NCI-H2107 treated with DMSO at 0.1 percent for 48 hours (cell line): ENCODE results near the gene RTN4IP1.

Source experiments
- DNase-seq: peaks from one replicate; lab custom pipeline; 2025; ENCODE audit not compliant: unreplicated experiment; lab: John Stamatoyannopoulos, UW

RTN4IP1 gene

DNA sequence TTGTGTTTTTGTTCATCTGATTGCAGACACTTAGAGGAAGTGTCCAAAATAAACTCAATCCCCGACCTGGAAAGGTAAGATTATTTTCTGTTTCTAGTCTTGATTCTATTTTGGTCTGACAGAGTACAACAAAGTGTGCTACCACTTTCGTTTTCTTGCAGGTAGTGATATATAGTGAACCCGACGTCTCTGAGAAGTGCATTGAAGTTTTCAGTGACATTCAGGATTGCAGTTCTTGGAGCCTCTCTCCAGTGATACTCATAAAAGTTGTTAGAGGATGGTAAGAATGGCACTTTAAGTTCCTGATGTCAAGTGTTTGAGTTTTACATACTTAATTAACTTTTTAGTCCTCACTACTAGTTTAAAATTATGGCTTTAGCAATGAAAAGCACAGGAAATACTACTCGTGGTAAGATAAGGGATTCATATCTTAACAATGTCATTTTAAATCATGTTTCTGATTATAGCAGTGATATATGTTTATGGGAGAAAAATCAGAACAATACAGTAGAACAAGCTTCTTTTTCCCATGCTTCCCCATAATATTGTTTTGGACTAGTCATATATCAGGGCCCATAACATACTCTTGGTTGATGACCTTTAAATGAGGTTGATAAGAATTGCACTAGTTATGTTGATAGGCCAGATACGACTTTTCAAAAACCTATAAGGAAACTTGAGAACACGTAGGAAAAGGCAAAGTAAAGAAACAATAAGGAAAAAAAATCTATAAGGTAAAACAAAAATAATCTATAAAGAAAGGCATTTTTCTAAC, 104.0 kb downstream of the RTN4IP1 start:
- DNase-seq: no peak

DNA sequence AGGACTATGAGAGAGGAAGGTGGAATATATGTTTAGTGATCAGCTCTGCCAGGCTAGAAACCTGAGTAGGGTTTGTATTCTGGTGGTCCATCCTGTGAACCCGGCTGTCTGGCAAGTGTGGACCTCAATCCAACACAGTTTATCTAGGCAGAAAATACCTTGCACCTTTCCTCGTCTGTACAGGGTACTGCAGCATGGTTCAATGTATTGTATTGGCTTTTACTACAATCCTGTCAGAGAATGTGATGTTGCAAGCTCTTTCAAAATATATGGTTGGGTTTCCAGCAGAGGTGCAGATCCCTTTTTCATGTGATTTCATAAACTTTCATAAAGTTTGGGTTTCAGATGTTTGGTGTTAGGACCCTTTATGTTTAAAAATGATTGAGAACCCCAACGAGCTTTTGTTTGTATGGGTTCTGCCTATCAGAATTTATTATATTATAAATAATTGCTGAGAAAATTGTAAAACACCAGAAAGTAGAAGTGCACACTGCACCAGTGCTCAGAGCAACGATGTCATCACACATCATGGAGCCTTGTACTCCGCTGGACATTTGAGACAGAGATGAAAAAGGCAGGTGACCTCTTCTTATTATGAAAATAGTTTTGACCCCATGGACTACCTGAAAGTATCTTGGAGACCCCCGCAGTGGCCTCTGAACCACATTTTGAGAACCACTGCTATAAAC, 106.6 kb downstream of the RTN4IP1 start:
- DNase-seq: no peak
